H1 (cell line): Measurements from ENCODE around the gene CYB561A3. TPM values are rescaled to one million over a fixed set of nuclear protein-coding genes. Genes with fewer than 3 reads are reported as not detected.

ENCODE experiments used
- CTCF ChIA-PET: fragments of 300-600 bp; sonication (Branson Sonifier 250); formaldehyde crosslinking; loops from one replicate; lab custom pipeline; 2021; ENCODE audit not compliant: partially characterized antibody; lab: Charles Lee
- POLR2A ChIA-PET: fragments of 300-600 bp; sonication (Branson Sonifier 250); formaldehyde crosslinking; loops from one replicate; lab custom pipeline; 2021; ENCODE audit warnings: inconsistent platforms; ENCODE audit not compliant: partially characterized antibody; lab: Charles Lee
- DNase-seq, 2 experiments: peaks; one replicate each; pipeline versions ENCODE4 v3.0.0 to v3.0.0-alpha.2; 2010 to 2022; ENCODE audit warnings: low spot score in 2 of 2, low read depth in 1 of 2, mixed read lengths in 1 of 2
- FAIRE-seq: peaks from 2 replicates; lab custom pipeline; 2011; peaks lifted over from hg19 to GRCh38; lab: Jason Lieb, UNC
- H2AFZ ChIP-seq: 2 replicates; pipeline ENCODE4 v1.8.1; 2012; ENCODE audit warnings: low read length, inconsistent platforms
- H2AK5ac ChIP-seq: 2 replicates; pipeline ENCODE4 v1.6.1; 2013; ENCODE audit warnings: low read depth, low read length
- H2BK120ac ChIP-seq: replicated peaks from 2 replicates; pipeline ENCODE3; 2013; ENCODE audit warnings: low read depth, low read length, inconsistent platforms
- H2BK12ac ChIP-seq: 2 replicates; pipeline ENCODE4 v1.6.1; 2013; ENCODE audit warnings: low read depth, low read length
- H2BK15ac ChIP-seq: 2 replicates; pipeline ENCODE4 v1.6.1; 2013; ENCODE audit warnings: low read length
- H2BK20ac ChIP-seq: 2 replicates; pipeline ENCODE4 v1.6.1; 2013; ENCODE audit warnings: low read length
- H2BK5ac ChIP-seq: 2 replicates; pipeline ENCODE4 v1.6.1; 2013; ENCODE audit warnings: low read depth, low read length
- H3K14ac ChIP-seq: 2 replicates; pipeline ENCODE4 v1.6.1; 2013; ENCODE audit warnings: inconsistent platforms; ENCODE audit not compliant: insufficient read length
- H3K18ac ChIP-seq: 2 replicates; pipeline ENCODE4 v1.6.1; 2013; ENCODE audit warnings: low read length; ENCODE audit errors: extremely low read depth
- H3K23ac ChIP-seq: 2 replicates; pipeline ENCODE4 v1.6.1; 2013; ENCODE audit warnings: inconsistent platforms; ENCODE audit not compliant: insufficient read length
- H3K23me2 ChIP-seq: 2 replicates; pipeline ENCODE4 v1.6.1; 2013; ENCODE audit warnings: low read depth, low read length
- H3K27ac ChIP-seq: 2 replicates; pipeline ENCODE4 v1.6.1; 2011; ENCODE audit warnings: low read depth, low read length, inconsistent platforms
- H3K27me3 ChIP-seq, 4 experiments: replicated peaks in 1 of 4; 1 replicate in 1 of 4; 2 replicates in 3 of 4; pipeline versions ENCODE4 v1.6.1 to v1.8.1; 2011 to 2013; ENCODE audit warnings: low read length in 3 of 4, mild to moderate bottlenecking in 3 of 4, inconsistent platforms in 2 of 4, mixed read lengths in 2 of 4, moderate library complexity in 1 of 4; ENCODE audit not compliant: control insufficient read depth in 3 of 4, insufficient read depth in 3 of 4; ENCODE audit errors: extremely low read depth in 1 of 4
- H3K36me3 ChIP-seq, 4 experiments: 2 replicates each; pipeline versions ENCODE4 v1.6.1 to v1.8.1; 2011 to 2013; ENCODE audit warnings: mild to moderate bottlenecking in 4 of 4, low read length in 3 of 4, moderate library complexity in 2 of 4, control low read depth in 1 of 4, inconsistent platforms in 1 of 4; ENCODE audit not compliant: insufficient read depth in 4 of 4, control insufficient read depth in 2 of 4
- H3K4ac ChIP-seq: replicated peaks from 2 replicates; pipeline ENCODE3; 2013; ENCODE audit warnings: low read length, low read depth, mixed read lengths, inconsistent platforms; ENCODE audit not compliant: insufficient read length
- H3K4me1 ChIP-seq, 4 experiments: replicated peaks in 1 of 4; 1 replicate in 1 of 4; 2 replicates in 3 of 4; pipeline versions ENCODE4 v1.6.1 to v1.8.1; 2011 to 2013; ENCODE audit warnings: low read length in 3 of 4, inconsistent platforms in 2 of 4, mixed read lengths in 1 of 4; ENCODE audit not compliant: insufficient read depth in 4 of 4, control insufficient read depth in 3 of 4
- H3K4me2 ChIP-seq, 2 experiments: 2 replicates each; pipeline versions ENCODE4 v1.6.1 to v1.8.1; 2011 to 2013; ENCODE audit warnings: low read depth in 2 of 2, low read length in 2 of 2, control low read depth in 1 of 2, inconsistent platforms in 1 of 2, mild to moderate bottlenecking in 1 of 2; ENCODE audit not compliant: insufficient read depth in 1 of 2
- H3K4me3 ChIP-seq, 4 experiments: fragments of 200-600, 300-600 bp in 1 of 4; sonication (generic), shearing (Covaris generic), sonication (Bioruptor Twin) in 1 of 4; 2 replicates each; pipeline versions ENCODE4 v1.5.1 to v1.8.1; 2011 to 2016; ENCODE audit warnings: low read length in 4 of 4, low read depth in 3 of 4, control low read depth in 2 of 4, inconsistent platforms in 2 of 4, mild to moderate bottlenecking in 2 of 4, mixed read lengths in 1 of 4, moderate library complexity in 1 of 4; ENCODE audit not compliant: insufficient read depth in 2 of 4; ENCODE audit errors: extremely low read depth in 1 of 4
- H3K56ac ChIP-seq: replicated peaks from 2 replicates; pipeline ENCODE3; 2013; ENCODE audit warnings: low read depth, mild to moderate bottlenecking, mixed read lengths, low read length, inconsistent platforms; ENCODE audit not compliant: insufficient read length
- H3K79me1 ChIP-seq: 2 replicates; pipeline ENCODE4 v1.6.1; 2013; ENCODE audit warnings: low read depth, low read length, control low read depth
- H3K79me2 ChIP-seq, 2 experiments: 2 replicates each; pipeline versions ENCODE4 v1.6.1 to v1.8.1; 2012 to 2013; ENCODE audit warnings: low read length in 2 of 2, mild to moderate bottlenecking in 2 of 2, inconsistent platforms in 1 of 2; ENCODE audit not compliant: insufficient read depth in 2 of 2, control insufficient read depth in 1 of 2
- H3K9ac ChIP-seq, 4 experiments: replicated peaks in 1 of 4; 1 replicate in 1 of 4; 2 replicates in 3 of 4; pipeline versions ENCODE4 v1.6.1 to v1.8.1; 2011 to 2013; ENCODE audit warnings: low read depth in 3 of 4, low read length in 3 of 4, control low read depth in 2 of 4, mild to moderate bottlenecking in 2 of 4, moderate library complexity in 2 of 4, inconsistent platforms in 1 of 4; ENCODE audit errors: extremely low read depth in 1 of 4
- H3K9me3 ChIP-seq, 2 experiments: 2 replicates each; pipeline versions ENCODE4 v1.6.1 to v1.8.1; 2012 to 2013; ENCODE audit warnings: mild to moderate bottlenecking in 2 of 2, moderate library complexity in 2 of 2, control low read depth in 1 of 2, inconsistent platforms in 1 of 2, low read depth in 1 of 2, low read length in 1 of 2, mixed read lengths in 1 of 2; ENCODE audit not compliant: insufficient read depth in 2 of 2
- H4K20me1 ChIP-seq, 2 experiments: replicated peaks in 1 of 2; 2 replicates each; pipeline versions ENCODE3 to v1.8.1; 2011 to 2013; ENCODE audit warnings: inconsistent platforms in 2 of 2, low read length in 2 of 2, mild to moderate bottlenecking in 1 of 2; ENCODE audit not compliant: insufficient read depth in 2 of 2, control insufficient read depth in 1 of 2
- H4K5ac ChIP-seq: 2 replicates; pipeline ENCODE4 v1.6.1; 2013; ENCODE audit warnings: low read length, low read depth, mixed read lengths, inconsistent platforms; ENCODE audit not compliant: insufficient read length
- H4K8ac ChIP-seq: 2 replicates; pipeline ENCODE4 v1.8.0; 2013; ENCODE audit warnings: mild to moderate bottlenecking, moderate library complexity, low read length, inconsistent platforms; ENCODE audit not compliant: insufficient read depth; ENCODE audit errors: extremely low read depth
- H4K91ac ChIP-seq: replicated peaks from 2 replicates; pipeline ENCODE3; 2013; ENCODE audit warnings: low read length, mixed read lengths, inconsistent platforms; ENCODE audit not compliant: insufficient read length
- ASH2L ChIP-seq: fragments of 200-600, 300-600 bp; sonication (generic); IDR thresholded peaks from one replicate; pipeline ENCODE4 v1.7.1; 2017; ENCODE audit warnings: low read length
- JUN ChIP-seq: IDR thresholded peaks from 2 replicates; pipeline ENCODE4 v1.6.1; 2011; ENCODE audit warnings: low read depth, mild to moderate bottlenecking, improper control_type of control experiment, low read length
- KDM1A ChIP-seq: fragments of 200-600, 300-600 bp; sonication (generic); IDR thresholded peaks from 2 replicates; pipeline ENCODE4 v1.7.1; 2016; ENCODE audit warnings: mild to moderate bottlenecking, low read length, borderline replicate concordance
- RAD21 ChIP-seq, 2 experiments: IDR thresholded peaks in 1 of 2; conservative IDR thresholded peaks in 1 of 2; 2 replicates each; pipeline ENCODE4 v1.6.1; 2011; ENCODE audit warnings: low read depth in 2 of 2, low read length in 2 of 2, improper control_type of control experiment in 1 of 2, inconsistent platforms in 1 of 2, mild to moderate bottlenecking in 1 of 2, moderate library complexity in 1 of 2
- RBBP5 ChIP-seq: IDR thresholded peaks from 2 replicates; pipeline ENCODE4 v1.7.1; 2012; ENCODE audit warnings: low read depth, mild to moderate bottlenecking, inconsistent platforms, low read length, moderate library complexity, borderline replicate concordance
- SUZ12 ChIP-seq: fragments of 200-600 bp; sonication (generic); IDR thresholded peaks from 2 replicates; pipeline ENCODE4 v1.6.1; 2012; ENCODE audit warnings: mild to moderate bottlenecking, inconsistent platforms, low read length, moderate library complexity, mixed read lengths
- WGBS, 2 experiments: shearing (Covaris generic) in 1 of 2; methylation state at CpG; one replicate each; pipeline versions ENCODE4 v1.1.6 to v1.1.7; 2013 to 2015; ENCODE audit warnings: low lambda C conversion rate in 2 of 2, mixed read lengths in 2 of 2, inconsistent platforms in 1 of 2, low coverage in 1 of 2, missing lambda C conversion rate in 1 of 2; ENCODE audit not compliant: insufficient replicate concordance in 2 of 2, insufficient coverage in 1 of 2, insufficient read length in 1 of 2; ENCODE audit errors: extremely low coverage in 1 of 2, missing lambda C conversion rate in 1 of 2; 5-methylcytosine and 5-hydroxymethylcytosine counted together
- polyA plus RNA-seq, 7 experiments: library from polyadenylated mRNA; depleted of rRNA in 3 of 7; stranded (reverse) in 5 of 7; unstranded in 2 of 7; fragments of >200 nt in 5 of 7; fragments of 200-250 nt in 2 of 7; gene quantifications; 1 replicate in 5 of 7; 2 replicates in 1 of 7; 4 replicates in 1 of 7; pipeline versions ENCODE4 v1.2.1 to v1.2.3, GENCODE V29; 2011 to 2013; ENCODE audit warnings: missing spikeins in 2 of 7, mixed read lengths in 2 of 7
- total RNA-seq: library from RNA; stranded (reverse); fragmentation: NEBNext Ultra II Directional; extraction: Animal tissue kit (Norgen Biotek cat#: 25700); gene quantifications from 2 replicates; pipeline ENCODE4 v1.2.1, GENCODE V29; 2021

The CYB561A3 gene
- total and polyA plus RNA-seq, 2 of the 8 experiments (the other 6 are each of a cell fraction or from before 2014, with no cell fraction given), result 29.6 to 41.2 TPM

DNA sequence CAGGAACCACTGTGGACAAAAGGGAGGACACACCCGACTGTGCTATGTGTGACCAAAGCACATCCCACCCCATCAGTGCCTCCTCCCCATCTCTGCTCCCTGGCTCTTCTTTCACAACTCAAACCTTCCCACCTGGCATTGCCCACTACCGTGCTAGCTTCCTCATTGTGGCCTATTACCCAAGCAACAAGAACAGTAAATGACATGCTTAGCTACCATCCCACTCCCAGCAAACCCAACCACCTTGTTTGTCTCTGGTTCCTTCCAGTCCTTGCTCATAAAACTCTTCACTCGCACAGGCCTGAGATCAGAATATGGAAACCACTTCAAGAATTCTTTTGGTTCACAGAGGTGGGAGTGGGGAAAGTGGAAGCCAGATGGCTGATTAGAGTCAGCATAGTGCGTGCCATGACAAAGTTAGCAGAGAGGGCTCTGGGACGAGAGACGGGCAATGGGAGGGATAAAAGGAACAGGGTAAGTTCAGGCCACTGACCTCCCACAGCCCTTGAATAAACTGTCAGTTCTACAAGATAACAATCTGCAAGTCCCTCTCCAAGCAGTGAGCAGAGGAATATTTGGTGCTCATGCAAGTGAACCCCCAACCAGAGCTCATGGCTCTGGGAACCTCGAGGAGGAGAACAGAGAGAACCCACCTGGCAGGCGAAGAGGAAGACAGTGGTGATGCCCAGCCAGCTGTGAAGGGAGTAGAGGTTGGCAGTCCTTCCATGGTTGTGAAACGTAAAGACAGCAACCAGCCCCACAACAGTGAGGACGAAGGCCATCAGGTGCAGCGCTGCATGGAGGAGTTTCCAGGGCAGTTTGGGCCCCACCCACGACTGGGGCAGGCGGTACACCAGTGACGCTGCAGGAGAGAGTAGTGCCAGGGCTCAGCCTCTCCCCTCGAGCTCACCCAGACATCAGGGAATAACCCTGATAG, 8.3 kb downstream of the CYB561A3 start:
- CTCF ChIA-PET, result interaction anchor here (3.8 to 22.8 kb wide), 2 partner anchors 16 to 32 kb away, joined by 27 to 255 read pairs; partner anchors contain the start of genes DDB1 and TKFC

More for the DNA sequence above, 8.3 kb downstream of the CYB561A3 start:
- Histone ChIP-seq H3K9ac (no peak overlapping the region), H2BK15ac (no peak overlapping the region), H3K4me2 (no peak overlapping the region), H4K20me1 (peaks cover 0 to 5% of the 10 kb centered on the region in 2 experiments), H2AFZ (no peak overlapping the region), H2AK5ac (no peak overlapping the region), H4K5ac (no peak overlapping the region), H3K23me2 (no peaks in the 10 kb centered on the region), H3K27ac (no peak overlapping the region), H2BK20ac (no peak overlapping the region), H3K56ac (no peak overlapping the region), H3K9me3 (no peaks in the 10 kb centered on the region), H2BK5ac (no peak overlapping the region), H3K18ac (no peak overlapping the region), H3K79me1 (peaks cover 2% of the 10 kb centered on the region), H2BK12ac (no peak overlapping the region), H3K23ac (no peak overlapping the region), H3K36me3 (peaks cover 0 to 8% (median 4%) of the 10 kb centered on the region in 4 experiments; a peak in 5 of 8 replicates), H4K91ac (no peak overlapping the region), H4K8ac (no peak overlapping the region), H3K14ac (no peak overlapping the region), H3K4me1 (no peaks in the 10 kb centered on the region), H3K4ac (no peak overlapping the region), H3K79me2 (no peaks in the 10 kb centered on the region), H3K4me3 (no peak overlapping the region), H3K27me3 (no peaks in the 10 kb centered on the region), H2BK120ac (no peak overlapping the region)
- TF ChIP-seq RAD21 (IDR thresholded peaks at IDR 0.05 in 1 of 2, conservative IDR thresholded peaks at IDR 0.05 in 1 of 2; ENCODE audit: low read depth in 2 of 2, low read length in 2 of 2), result no peak
- TF ChIP-seq KDM1A, result no peak
- no peak for TF ChIP-seq JUN
- TF ChIP-seq ASH2L, result no peak
- no peak for TF ChIP-seq RBBP5
- TF ChIP-seq SUZ12, result no peak
- DNase-seq, result no peak
- FAIRE-seq, result no peak
- WGBS, 2 experiments, result 89% methylated on average over 15 of the region's 15 CpGs; no CpG with 5 or more reads in 1 of the 2 experiments
- POLR2A ChIA-PET, result interaction anchor here (1.9 to 39.7 kb wide), 3 partner anchors 1 to 38 kb away, joined by 7 to 1106 read pairs (median 1106); partner anchors contain the start of genes CYB561A3, DDB1, TKFC and TMEM138
